ENCODE data around the gene MINK1. TPM values are rescaled to one million over a fixed set of nuclear protein-coding genes. Genes with fewer than 3 reads are reported as not detected.

Gene MINK1
- total RNA-seq, 1 donor from 2014 or later = 59.7 TPM

- Mint-ChIP-seq H3K36me3 (ENCODE audit: low read depth) (peaks cover 24% of the 10 kb centered on the region), H3K27me3 (no peaks in the 10 kb centered on the region), H3K4me1 (peaks cover 19% of the 10 kb centered on the region), H3K4me3 (no peak overlapping the region), H3K27ac (peak overlapping the region; percentile 9), H3K9me3 (no peaks in the 10 kb centered on the region)
- intact Hi-C loops (cut with micrococcal nuclease) = no loop called here
- DNase-seq = no peak
Observed at GRCh38 chr17:4800462-4801196, 32.5 kb upstream of the MINK1 start.

- Mint-ChIP-seq H3K27ac (no peak within 1 kb of the TSS), H3K36me3 (ENCODE audit: low read depth) (peaks cover 19% of the 10 kb centered on the region), H3K4me3 (no peak within 1 kb of the TSS), H3K4me1 (peaks cover 11% of the 10 kb centered on the region), H3K27me3 (no peaks in the 10 kb centered on the region), H3K9me3 (no peaks in the 10 kb centered on the region)
- DNase-seq = no peak
- intact Hi-C loops (cut with micrococcal nuclease) = no loop called here
Observed at GRCh38 chr17:4802228-4802627, 30.9 kb upstream of the MINK1 start, which contains the start of gene C17orf114. Gene C17orf114 (minus strand): TSS chr17:4802328.

GRCh38 chr17:4806456-4806776 is 26.7 kb upstream of the MINK1 start:
- Mint-ChIP-seq H3K27ac (no peak overlapping the region), H3K9me3 (no peaks in the 10 kb centered on the region), H3K4me1 (peaks cover 10% of the 10 kb centered on the region), H3K36me3 (ENCODE audit: low read depth) (peaks cover 11% of the 10 kb centered on the region), H3K4me3 (peak overlapping the region; percentile 76), H3K27me3 (no peaks in the 10 kb centered on the region)
- intact Hi-C loops (cut with micrococcal nuclease) = loop anchor here (2.0 kb wide), 1 partner anchor 16 kb away; no protein-coding TSS in a partner anchor
- no peak for DNase-seq

GRCh38 chr17:4806777-4807604 is 26.1 kb upstream of the MINK1 start, which contains the start of gene PLD2:
Gene PLD2 (plus strand): TSS chr17:4807152. CDS start chr17:4807773, 621 bp downstream.
- peaks cover 11% of the 10 kb centered on the region for H3K36me3 Mint-ChIP-seq (ENCODE audit: low read depth)
- H3K27me3 Mint-ChIP-seq = no peaks in the 10 kb centered on the region
- intact Hi-C loops (cut with micrococcal nuclease) = loop anchor here (1.0 to 2.0 kb wide), 2 partner anchors 11 to 16 kb away; partner anchors contain the start of gene PSMB6
- no peaks in the 10 kb centered on the region for H3K9me3 Mint-ChIP-seq
- H3K4me3 Mint-ChIP-seq = peak within 1 kb of the TSS; percentile 82
- H3K27ac Mint-ChIP-seq = peak within 1 kb of the TSS; percentile 82
- peak; percentile 97 for DNase-seq
- H3K4me1 Mint-ChIP-seq = peaks cover 10% of the 10 kb centered on the region

GRCh38 chr17:4807605-4808377 is 25.3 kb upstream of the MINK1 start:
- H3K27ac Mint-ChIP-seq = peak overlapping the region; percentile 82
- DNase-seq = no peak
- H3K36me3 Mint-ChIP-seq (ENCODE audit: low read depth) = peaks cover 11% of the 10 kb centered on the region
- no peaks in the 10 kb centered on the region for H3K27me3 Mint-ChIP-seq
- intact Hi-C loops (cut with micrococcal nuclease) = loop anchor here (1.0 to 2.0 kb wide), 2 partner anchors 11 to 17 kb away; partner anchors contain the start of gene PSMB6
- H3K9me3 Mint-ChIP-seq = no peaks in the 10 kb centered on the region
- H3K4me1 Mint-ChIP-seq = peaks cover 10% of the 10 kb centered on the region
- peak overlapping the region; percentile 82 for H3K4me3 Mint-ChIP-seq

GRCh38 chr17:4808378-4808767 is 24.8 kb upstream of the MINK1 start:
- no peaks in the 10 kb centered on the region for H3K27me3 Mint-ChIP-seq
- peaks cover 11% of the 10 kb centered on the region for H3K36me3 Mint-ChIP-seq (ENCODE audit: low read depth)
- peaks cover 10% of the 10 kb centered on the region for H3K4me1 Mint-ChIP-seq
- intact Hi-C loops (cut with micrococcal nuclease) = no loop called here
- DNase-seq = no peak
- H3K9me3 Mint-ChIP-seq = no peaks in the 10 kb centered on the region
- peak overlapping the region; percentile 53 for H3K27ac Mint-ChIP-seq
- peak overlapping the region; percentile 82 for H3K4me3 Mint-ChIP-seq

GRCh38 chr17:4810696-4811290 is 22.3 kb upstream of the MINK1 start:
- Mint-ChIP-seq H3K9me3 (no peaks in the 10 kb centered on the region), H3K27ac (no peak overlapping the region), H3K4me1 (peaks cover 10% of the 10 kb centered on the region), H3K36me3 (ENCODE audit: low read depth) (peaks cover 14% of the 10 kb centered on the region), H3K27me3 (no peaks in the 10 kb centered on the region), H3K4me3 (no peak overlapping the region)
- intact Hi-C loops (cut with micrococcal nuclease) = no loop called here
- DNase-seq = no peak

- no peak for DNase-seq
- Mint-ChIP-seq H3K36me3 (ENCODE audit: low read depth) (peaks cover 15% of the 10 kb centered on the region), H3K4me3 (no peak overlapping the region), H3K9me3 (no peaks in the 10 kb centered on the region), H3K4me1 (peaks cover 9% of the 10 kb centered on the region), H3K27ac (no peak overlapping the region), H3K27me3 (no peaks in the 10 kb centered on the region)
- intact Hi-C loops (cut with micrococcal nuclease) = no loop called here
Observed at GRCh38 chr17:4811471-4811870, 21.7 kb upstream of the MINK1 start.

GRCh38 chr17:4812690-4813089 is 20.4 kb upstream of the MINK1 start:
- no peak for DNase-seq
- no peak overlapping the region for H3K4me3 Mint-ChIP-seq
- H3K27ac Mint-ChIP-seq = no peak overlapping the region
- intact Hi-C loops (cut with micrococcal nuclease) = no loop called here
- peaks cover 16% of the 10 kb centered on the region for H3K36me3 Mint-ChIP-seq (ENCODE audit: low read depth)
- H3K4me1 Mint-ChIP-seq = peaks cover 6% of the 10 kb centered on the region
- no peaks in the 10 kb centered on the region for H3K27me3 Mint-ChIP-seq
- H3K9me3 Mint-ChIP-seq = no peaks in the 10 kb centered on the region

GRCh38 chr17:4815043-4815675 is 18.0 kb upstream of the MINK1 start:
- no peak for DNase-seq
- Mint-ChIP-seq H3K36me3 (ENCODE audit: low read depth) (peaks cover 9% of the 10 kb centered on the region), H3K27ac (no peak overlapping the region), H3K4me3 (no peak overlapping the region), H3K9me3 (no peaks in the 10 kb centered on the region), H3K27me3 (no peaks in the 10 kb centered on the region), H3K4me1 (no peaks in the 10 kb centered on the region)
- intact Hi-C loops (cut with micrococcal nuclease) = no loop called here

- Mint-ChIP-seq H3K4me3 (no peak overlapping the region), H3K27ac (no peak overlapping the region), H3K27me3 (no peaks in the 10 kb centered on the region), H3K4me1 (no peaks in the 10 kb centered on the region), H3K9me3 (no peaks in the 10 kb centered on the region), H3K36me3 (ENCODE audit: low read depth) (peaks cover 6% of the 10 kb centered on the region)
- intact Hi-C loops (cut with micrococcal nuclease) = no loop called here
- DNase-seq = no peak
Observed at GRCh38 chr17:4816826-4817225, 16.3 kb upstream of the MINK1 start.

GRCh38 chr17:4818276-4818675 is 14.9 kb upstream of the MINK1 start:
- no peak overlapping the region for H3K4me3 Mint-ChIP-seq
- no peak overlapping the region for H3K27ac Mint-ChIP-seq
- peaks cover 6% of the 10 kb centered on the region for H3K36me3 Mint-ChIP-seq (ENCODE audit: low read depth)
- no peaks in the 10 kb centered on the region for H3K4me1 Mint-ChIP-seq
- H3K9me3 Mint-ChIP-seq = no peaks in the 10 kb centered on the region
- DNase-seq = no peak
- H3K27me3 Mint-ChIP-seq = no peaks in the 10 kb centered on the region
- intact Hi-C loops (cut with micrococcal nuclease) = no loop called here

GRCh38 chr17:4822835-4823234 is 10.3 kb upstream of the MINK1 start:
- Mint-ChIP-seq H3K36me3 (ENCODE audit: low read depth) (peaks cover 2% of the 10 kb centered on the region), H3K27me3 (no peaks in the 10 kb centered on the region), H3K4me3 (no peak overlapping the region), H3K4me1 (no peaks in the 10 kb centered on the region), H3K27ac (no peak overlapping the region), H3K9me3 (no peaks in the 10 kb centered on the region)
- intact Hi-C loops (cut with micrococcal nuclease) = no loop called here
- no peak for DNase-seq
